Smooth muscle cell (in vitro differentiated cells): ENCODE measurements around the gene SYTL4. TPM values are rescaled to one million over a fixed set of nuclear protein-coding genes. Genes with fewer than 3 reads are reported as not detected.
"Not testable (repeated sequence)": the region's sequence is repeated elsewhere in the genome, so short reads cannot be mapped to it uniquely, and the experiment has no call there.

ENCODE experiments used
- DNase-seq: peaks from one replicate; lab custom pipeline; 2025; ENCODE audit not compliant: unreplicated experiment; lab: John Stamatoyannopoulos, UW
- H2AFZ ChIP-seq: fragments of 200-600 bp; sonication (generic); 2 replicates; pipeline ENCODE4 v1.6.0; 2016; ENCODE audit warnings: antibody characterized with exemption, low read depth, mild to moderate bottlenecking
- H3F3A ChIP-seq: fragments of 200-600 bp; sonication (generic); 2 replicates; pipeline ENCODE4 v1.6.0; 2017; ENCODE audit warnings: antibody characterized with exemption, low read depth
- H3K27ac ChIP-seq: fragments of 200-600 bp; sonication (generic); 2 replicates; pipeline ENCODE4 v1.5.1; 2016; ENCODE audit warnings: low read depth, mild to moderate bottlenecking
- H3K27me3 ChIP-seq: fragments of 200-600 bp; sonication (generic); 2 replicates; pipeline ENCODE4 v1.6.1; 2016; ENCODE audit warnings: low read depth, mild to moderate bottlenecking
- H3K36me3 ChIP-seq: fragments of 200-600 bp; sonication (generic); 2 replicates; pipeline ENCODE4 v1.5.1; 2016; ENCODE audit warnings: low read depth
- H3K4me1 ChIP-seq: fragments of 200-600 bp; sonication (generic); 2 replicates; pipeline ENCODE4 v1.5.1; 2016; ENCODE audit warnings: low read depth
- H3K4me2 ChIP-seq: fragments of 200-600 bp; sonication (generic); 2 replicates; pipeline ENCODE4 v1.6.0; 2016; ENCODE audit warnings: mild to moderate bottlenecking
- H3K4me3 ChIP-seq: fragments of 200-600 bp; sonication (generic); 2 replicates; pipeline ENCODE4 v1.5.1; 2016; ENCODE audit warnings: mild to moderate bottlenecking
- H3K79me2 ChIP-seq: fragments of 200-600 bp; sonication (generic); 2 replicates; pipeline ENCODE4 v1.6.0; 2016; ENCODE audit warnings: low read depth, mild to moderate bottlenecking
- H3K9ac ChIP-seq: fragments of 200-600 bp; sonication (generic); 2 replicates; pipeline ENCODE4 v1.6.0; 2016; ENCODE audit warnings: low read depth
- H3K9me3 ChIP-seq: fragments of 200-600 bp; sonication (generic); replicated peaks from 2 replicates; pipeline ENCODE4 v1.5.1; 2016; ENCODE audit warnings: low read depth
- H4K20me1 ChIP-seq: fragments of 200-600 bp; sonication (generic); 2 replicates; pipeline ENCODE4 v1.6.0; 2016; ENCODE audit warnings: low read depth
- WGBS: methylation state at CpG from one replicate; pipeline ENCODE4 v1.1.7; 2016; ENCODE audit warnings: low lambda C conversion rate; 5-methylcytosine and 5-hydroxymethylcytosine counted together
- polyA plus RNA-seq: library from polyadenylated mRNA; unstranded; fragments of >200 nt; fragmentation: Nextera tagmentation; extraction: Ambion mirVana; gene quantifications from 2 replicates; pipeline ENCODE4 v1.2.1, GENCODE V29; 2016
- total RNA-seq: library from RNA; depleted of rRNA; stranded (reverse); fragments of >200 nt; gene quantifications from 2 replicates; pipeline ENCODE4 v1.2.3, GENCODE V29; 2014
- TF ChIP-seq, protein P1 (sequence below): fragments of 200-600 bp; sonication (generic); IDR thresholded peaks from 2 replicates; pipeline ENCODE4 v1.5.1; 2017; ENCODE audit warnings: borderline replicate concordance, mild to moderate bottlenecking, antibody characterized with exemption; ENCODE audit not compliant: insufficient read depth, poor library complexity, severe bottlenecking

Gene SYTL4
- 4.8 and 6.6 TPM in 2 replicates for total RNA-seq
- 8.0 and 10.5 TPM in 2 replicates for polyA plus RNA-seq

GRCh38 chrX:100731441-100732281 lies at the start of gene SYTL4:
Gene SYTL4 (minus strand): TSS chrX:100732121. CDS start chrX:100702037, 30,084 bp downstream.
- 37% methylated on average over 59 of the region's 60 CpGs for WGBS
- no peaks in the 10 kb centered on the region for H3K9me3 ChIP-seq
- H3K36me3 ChIP-seq = no peaks in the 10 kb centered on the region
- peak within 1 kb of the TSS; percentile 84 for H3K4me2 ChIP-seq
- H3K9ac ChIP-seq = no peak within 1 kb of the TSS
- no peaks in the 10 kb centered on the region for H3F3A ChIP-seq
- H3K4me1 ChIP-seq = no peaks in the 10 kb centered on the region
- peak within 1 kb of the TSS; percentile 75 for H2AFZ ChIP-seq
- H3K79me2 ChIP-seq = no peaks in the 10 kb centered on the region
- peak; percentile 1 for DNase-seq
- TF ChIP-seq, protein P1, sequence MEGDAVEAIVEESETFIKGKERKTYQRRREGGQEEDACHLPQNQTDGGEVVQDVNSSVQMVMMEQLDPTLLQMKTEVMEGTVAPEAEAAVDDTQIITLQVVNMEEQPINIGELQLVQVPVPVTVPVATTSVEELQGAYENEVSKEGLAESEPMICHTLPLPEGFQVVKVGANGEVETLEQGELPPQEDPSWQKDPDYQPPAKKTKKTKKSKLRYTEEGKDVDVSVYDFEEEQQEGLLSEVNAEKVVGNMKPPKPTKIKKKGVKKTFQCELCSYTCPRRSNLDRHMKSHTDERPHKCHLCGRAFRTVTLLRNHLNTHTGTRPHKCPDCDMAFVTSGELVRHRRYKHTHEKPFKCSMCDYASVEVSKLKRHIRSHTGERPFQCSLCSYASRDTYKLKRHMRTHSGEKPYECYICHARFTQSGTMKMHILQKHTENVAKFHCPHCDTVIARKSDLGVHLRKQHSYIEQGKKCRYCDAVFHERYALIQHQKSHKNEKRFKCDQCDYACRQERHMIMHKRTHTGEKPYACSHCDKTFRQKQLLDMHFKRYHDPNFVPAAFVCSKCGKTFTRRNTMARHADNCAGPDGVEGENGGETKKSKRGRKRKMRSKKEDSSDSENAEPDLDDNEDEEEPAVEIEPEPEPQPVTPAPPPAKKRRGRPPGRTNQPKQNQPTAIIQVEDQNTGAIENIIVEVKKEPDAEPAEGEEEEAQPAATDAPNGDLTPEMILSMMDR = no peak
- no peak within 1 kb of the TSS for H3K27ac ChIP-seq
- no peaks in the 10 kb centered on the region for H3K27me3 ChIP-seq
- no peaks in the 10 kb centered on the region for H4K20me1 ChIP-seq
- peak within 1 kb of the TSS; percentile 53 for H3K4me3 ChIP-seq

DNA sequence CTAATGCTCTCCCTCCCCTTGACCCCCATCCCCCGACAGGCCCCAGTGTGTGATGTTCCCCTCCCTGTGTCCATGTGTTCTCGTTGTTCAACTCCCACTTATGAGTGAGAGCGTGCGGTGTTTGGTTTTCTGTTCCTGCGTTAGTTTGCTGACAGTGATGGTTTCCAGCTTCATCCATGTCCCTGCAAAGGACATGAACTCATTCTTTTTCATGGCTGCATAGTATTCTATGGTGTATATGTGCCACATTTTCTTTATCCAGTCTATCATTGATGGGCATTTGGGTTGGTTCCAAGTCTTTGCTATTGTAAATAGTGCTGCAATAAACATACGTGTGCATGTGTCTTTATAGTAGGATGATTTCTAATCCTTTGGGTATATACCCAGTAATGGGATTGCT lies 37.5 kb upstream of the SYTL4 start:
- not testable (repeated sequence) for H3K4me3 ChIP-seq, DNase-seq, H3F3A ChIP-seq, H3K79me2 ChIP-seq, H3K4me2 ChIP-seq, H3K4me1 ChIP-seq, H3K27ac ChIP-seq, H4K20me1 ChIP-seq, H3K9ac ChIP-seq, H3K36me3 ChIP-seq, H3K9me3 ChIP-seq, H2AFZ ChIP-seq
- 80% methylated on average over 6 of the region's 6 CpGs for WGBS
- H3K27me3 ChIP-seq = peaks cover 11% of the 10 kb centered on the region

DNA sequence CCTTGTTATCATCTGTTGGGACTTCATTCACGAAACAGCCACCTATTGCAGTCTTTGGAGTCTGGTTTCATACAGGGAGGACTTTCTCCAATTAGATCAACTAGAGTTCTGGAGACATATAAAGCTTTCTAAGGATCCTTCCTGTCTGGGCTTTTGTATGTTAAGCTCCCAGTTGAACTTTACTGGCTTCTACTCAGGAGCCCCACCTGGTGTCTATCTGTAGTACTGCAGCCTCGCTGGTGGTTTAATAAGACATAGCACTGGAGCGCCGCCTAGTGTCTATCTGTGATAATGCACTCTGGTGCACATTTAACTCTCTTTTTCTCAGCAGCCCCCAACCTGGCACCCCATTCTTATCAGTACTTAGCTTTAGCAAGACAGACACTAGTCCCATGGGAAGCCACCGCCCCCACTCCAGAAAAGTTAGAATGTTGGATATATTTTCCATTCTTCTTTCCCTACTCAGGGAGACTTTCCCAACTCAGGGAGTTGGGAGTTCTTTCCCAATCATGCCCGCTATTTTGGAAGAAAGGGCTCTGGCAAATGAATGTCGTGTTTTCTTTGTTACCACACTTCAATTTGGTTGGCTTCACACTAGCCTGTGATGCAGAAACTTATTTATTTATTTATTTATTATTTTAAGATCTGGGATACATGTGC lies 36.9 kb upstream of the SYTL4 start:
- peaks cover 11% of the 10 kb centered on the region for H3K27me3 ChIP-seq
- TF ChIP-seq, protein P1 = peak; percentile 98
- no peak overlapping the region for H3K4me2 ChIP-seq
- H3K79me2 ChIP-seq = no peaks in the 10 kb centered on the region
- no peak overlapping the region for H3K4me3 ChIP-seq
- H3F3A ChIP-seq = no peaks in the 10 kb centered on the region
- no peak overlapping the region for H3K27ac ChIP-seq
- H4K20me1 ChIP-seq = no peaks in the 10 kb centered on the region
- H3K9me3 ChIP-seq = peaks cover 7% of the 10 kb centered on the region
- 21% methylated on average over 7 of the region's 7 CpGs for WGBS
- peak; percentile 21 for DNase-seq
- H2AFZ ChIP-seq = no peak overlapping the region
- H3K4me1 ChIP-seq = no peaks in the 10 kb centered on the region
- no peaks in the 10 kb centered on the region for H3K36me3 ChIP-seq
- H3K9ac ChIP-seq = no peak overlapping the region

DNA sequence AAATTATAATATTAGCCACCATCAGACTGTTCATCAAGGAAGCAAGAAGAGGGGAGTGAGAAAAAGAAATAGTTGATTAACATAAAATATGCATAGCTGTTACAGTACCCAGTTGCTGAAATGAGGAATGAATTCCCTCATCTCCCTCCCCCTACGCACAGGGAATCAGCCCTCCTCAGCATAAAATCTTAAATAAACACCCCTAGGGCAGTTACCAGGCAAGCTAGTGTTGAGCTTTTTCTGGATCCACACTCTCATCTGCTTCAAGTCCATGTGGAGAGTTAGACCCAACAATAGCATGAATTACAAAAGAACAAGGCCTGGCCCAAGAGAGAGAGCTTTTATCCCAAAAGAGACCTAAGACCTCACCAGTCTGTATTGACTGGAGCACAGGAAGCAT lies 19.0 kb upstream of the SYTL4 start:
- TF ChIP-seq, protein P1 = no peak
- H3K9me3 ChIP-seq = no peaks in the 10 kb centered on the region
- no peak overlapping the region for H3K4me3 ChIP-seq
- no peak for DNase-seq
- H3F3A ChIP-seq = no peaks in the 10 kb centered on the region
- 60% methylated on average over 1 of the region's 1 CpG for WGBS
- H3K4me1 ChIP-seq = no peaks in the 10 kb centered on the region
- H4K20me1 ChIP-seq = no peaks in the 10 kb centered on the region
- H3K79me2 ChIP-seq = no peaks in the 10 kb centered on the region
- no peak overlapping the region for H3K4me2 ChIP-seq
- H2AFZ ChIP-seq = no peak overlapping the region
- no peaks in the 10 kb centered on the region for H3K27me3 ChIP-seq
- H3K36me3 ChIP-seq = no peaks in the 10 kb centered on the region
- no peak overlapping the region for H3K9ac ChIP-seq
- H3K27ac ChIP-seq = no peak overlapping the region
